GM13977 (cell line): Measurements from ENCODE around the gene ATP2C1.
A peak's percentile ranks its signal among the peaks of the same experiment; 100 is the strongest.
"Not testable (repeated sequence)": the region's sequence is repeated elsewhere in the genome, so short reads cannot be mapped to it uniquely, and the experiment has no call there.

ENCODE experiments used
- DNase-seq: peaks from one replicate; pipeline ENCODE4 v3.0.0; 2012; ENCODE audit warnings: low spot score
- CTCF ChIP-seq: IDR thresholded peaks from 2 replicates; pipeline ENCODE4 v1.5.1; 2012; ENCODE audit warnings: mild to moderate bottlenecking, control low read depth; ENCODE audit not compliant: insufficient read depth; ENCODE audit errors: extremely low read depth, missing control alignments
- in situ Hi-C: fragments of 300-500 bp; cut with MboI; formaldehyde crosslinking; loops from one replicate; pipeline ENCODE4 v1.12.0; 2022; ENCODE audit warnings: low sequenced_read_pairs, low pct_unique_long_range_greater_than_20kb, mixed read lengths, inconsistent platforms; ENCODE audit not compliant: unreplicated experiment

Gene ATP2C1

GRCh38 chr3:131033480-131034080, 139.7 kb downstream of the ATP2C1 start:
- in situ Hi-C loops, result loop anchor here (25.0 kb wide), 3 partner anchors 504 to 1154 kb away; no protein-coding TSS in a partner anchor
- peak; percentile 50 for DNase-seq
- TF ChIP-seq CTCF, result peak; percentile 54

- DNase-seq, result no peak
- in situ Hi-C loops, result loop anchor here (25.0 kb wide), 3 partner anchors 501 to 1151 kb away; no protein-coding TSS in a partner anchor
- no peak for TF ChIP-seq CTCF
Measured at GRCh38 chr3:131036200-131036816, 142.4 kb downstream of the ATP2C1 start.

GRCh38 chr3:131036986-131037385, 143.1 kb downstream of the ATP2C1 start:
- no peak for TF ChIP-seq CTCF
- no peak for DNase-seq
- in situ Hi-C loops, result loop anchor here (25.0 kb wide), 3 partner anchors 500 to 1150 kb away; no protein-coding TSS in a partner anchor

GRCh38 chr3:131038326-131038725, 144.4 kb downstream of the ATP2C1 start:
- no peak for DNase-seq
- in situ Hi-C loops, result loop anchor here (25.0 kb wide), 3 partner anchors 499 to 1149 kb away; no protein-coding TSS in a partner anchor
- TF ChIP-seq CTCF, result no peak

- DNase-seq, result not testable (repeated sequence)
- in situ Hi-C loops, result loop anchor here (25.0 kb wide), 3 partner anchors 495 to 1145 kb away; no protein-coding TSS in a partner anchor
Measured at GRCh38 chr3:131042271-131042985, 148.5 kb downstream of the ATP2C1 start.

GRCh38 chr3:131047582-131047981, 153.7 kb downstream of the ATP2C1 start:
- peak; percentile 35 for TF ChIP-seq CTCF
- DNase-seq, result no peak
- in situ Hi-C loops, result loop anchor here (25.0 kb wide), 3 partner anchors 490 to 1140 kb away; no protein-coding TSS in a partner anchor
